PC-3 (cell line): ENCODE measurements around the gene GMDS.

Experiments
- CTCF ChIP-seq: fragments of 300-600 bp; sonication (generic); conservative IDR thresholded peaks from 2 replicates; pipeline ENCODE4 v1.5.1; 2017; ENCODE audit warnings: antibody characterized with exemption, low read depth, mild to moderate bottlenecking, low read length
- EZH2 ChIP-seq: fragments of 300-600 bp; sonication (generic); IDR thresholded peaks from one replicate; pipeline ENCODE4 v1.6.1; 2017; ENCODE audit warnings: antibody characterized with exemption, mild to moderate bottlenecking, low read length; ENCODE audit not compliant: unreplicated experiment
- EZH2phosphoT487 ChIP-seq: fragments of 300-600 bp; sonication (generic); IDR thresholded peaks from 2 replicates; pipeline ENCODE4 v1.6.1; 2018; ENCODE audit warnings: mild to moderate bottlenecking, antibody characterized with exemption, low read length, borderline replicate concordance

- TF ChIP-seq CTCF, result no peak
- TF ChIP-seq EZH2, result no peak
- no peak for TF ChIP-seq EZH2phosphoT487
Observed at GRCh38 chr6:1597924-1598323, 647.5 kb downstream of the GMDS start.
